Fibroblast of skin of back (primary cell): ENCODE results near the gene PVR.
A peak's percentile ranks its signal among the peaks of the same experiment; 100 is the strongest.
"Not testable (repeated sequence)": the region's sequence is repeated elsewhere in the genome, so short reads cannot be mapped to it uniquely, and the experiment has no call there.

ENCODE experiments used
- DNase-seq: peaks from one replicate; pipeline ENCODE4 v3.0.0-alpha.2; 2013

Gene PVR

DNA sequence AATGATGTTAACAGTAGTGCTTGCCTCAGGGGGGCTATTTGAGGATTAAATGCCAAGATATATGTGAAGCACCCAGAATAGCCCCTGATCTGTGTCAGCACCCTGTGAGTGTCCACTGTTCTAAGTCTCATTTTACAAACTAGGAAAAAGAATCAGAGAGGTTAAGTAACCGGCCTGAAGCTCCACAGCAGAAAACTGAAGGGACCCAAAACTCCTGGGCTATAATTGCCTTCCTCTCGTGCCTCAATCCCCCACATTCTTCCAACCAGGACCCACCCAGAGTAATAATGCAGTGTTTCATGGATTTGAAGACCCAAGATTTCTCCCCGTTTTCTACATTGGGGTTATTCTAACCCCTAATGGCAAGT is 2.3 kb downstream of the PVR start:
- no peak for DNase-seq

- DNase-seq = no peak
Measured at GRCh38 chr19:44647144-44647543, 3.4 kb downstream of the PVR start.

GRCh38 chr19:44648631-44649251 is 5.0 kb downstream of the PVR start:
- DNase-seq = peak; percentile 74

DNA sequence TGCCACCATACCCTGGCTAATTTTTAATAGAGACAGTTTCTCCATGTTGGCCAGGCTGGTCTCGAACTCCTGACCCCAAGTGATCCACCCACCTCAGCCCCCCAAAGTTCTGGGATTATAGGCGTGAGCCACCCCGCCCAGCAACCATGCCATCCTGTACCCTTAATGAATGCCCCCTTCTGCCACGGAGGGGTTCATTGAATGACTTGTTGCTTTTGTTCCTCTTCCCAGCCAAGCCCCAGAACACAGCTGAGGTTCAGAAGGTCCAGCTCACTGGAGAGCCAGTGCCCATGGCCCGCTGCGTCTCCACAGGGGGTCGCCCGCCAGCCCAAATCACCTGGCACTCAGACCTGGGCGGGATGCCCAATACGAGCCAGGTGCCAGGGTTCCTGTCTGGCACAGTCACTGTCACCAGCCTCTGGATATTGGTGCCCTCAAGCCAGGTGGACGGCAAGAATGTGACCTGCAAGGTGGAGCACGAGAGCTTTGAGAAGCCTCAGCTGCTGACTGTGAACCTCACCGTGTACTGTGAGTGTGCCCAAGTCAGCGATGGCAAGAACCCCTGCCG is 6.0 kb downstream of the PVR start:
- no peak for DNase-seq

DNA sequence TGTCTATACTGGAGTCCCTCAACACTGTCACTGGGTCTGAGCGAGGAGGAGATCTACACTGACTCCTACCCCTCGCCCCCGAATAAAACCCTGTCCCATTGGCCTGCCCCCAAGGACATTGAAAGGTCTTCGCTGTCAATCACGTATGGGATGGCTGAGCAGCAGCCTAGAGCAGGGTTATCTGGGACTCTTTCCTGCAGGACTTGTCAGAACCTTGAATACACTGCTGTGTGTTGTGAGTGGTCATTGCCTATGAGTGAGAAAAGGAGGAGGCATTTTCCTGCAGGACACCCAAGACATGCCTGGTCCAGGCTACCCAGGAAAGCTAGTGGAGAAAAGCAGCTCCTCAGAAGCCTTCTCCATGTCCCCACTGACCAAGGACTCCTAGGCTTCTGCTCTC is 9.6 kb downstream of the PVR start:
- no peak for DNase-seq

GRCh38 chr19:44653977-44654774 is 10.5 kb downstream of the PVR start:
- peak; percentile 48 for DNase-seq

- peak; percentile 78 for DNase-seq
Measured at GRCh38 chr19:44657211-44657921, 13.7 kb downstream of the PVR start.

- DNase-seq = peak; percentile 18
Measured at GRCh38 chr19:44658069-44658733, 14.5 kb downstream of the PVR start.

DNA sequence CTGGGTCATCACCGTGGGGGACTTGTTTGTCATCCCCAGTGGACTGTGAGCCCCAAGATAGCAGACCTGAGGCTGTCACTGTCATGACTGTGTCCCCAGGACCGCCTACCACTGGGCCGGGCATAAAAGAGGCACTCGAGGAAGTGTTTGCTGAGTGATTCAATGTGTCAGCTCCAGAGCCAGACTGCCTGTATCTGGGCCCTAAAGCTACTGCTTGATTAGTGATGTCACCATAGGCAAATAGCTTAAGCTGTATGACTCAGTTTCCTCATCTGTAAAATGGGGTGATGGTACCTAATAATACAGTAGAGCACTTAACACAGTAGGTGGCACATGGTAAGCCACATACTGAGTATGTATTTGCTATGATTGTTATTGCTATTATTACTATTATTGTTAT is 16.4 kb downstream of the PVR start:
- no peak for DNase-seq

DNA sequence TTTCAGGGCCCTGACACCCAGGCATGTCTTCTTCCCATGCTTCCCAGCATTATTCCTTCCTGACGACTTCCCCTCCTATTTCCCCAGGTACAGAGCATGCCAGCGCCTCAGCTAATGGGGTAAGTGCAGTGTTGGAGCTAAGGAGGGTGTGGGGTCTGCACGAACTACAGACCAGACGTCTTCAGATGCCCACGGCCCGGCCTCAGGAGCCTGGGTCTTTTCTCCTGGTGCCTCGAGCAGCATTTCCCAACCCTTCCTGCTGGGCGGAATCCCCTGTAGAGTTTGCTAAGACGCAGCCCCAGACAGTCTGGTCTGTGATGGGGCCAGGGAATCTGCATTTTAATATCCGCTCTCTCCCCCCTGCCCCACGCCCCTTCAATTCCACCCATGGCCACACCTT is 17.5 kb downstream of the PVR start:
- no peak for DNase-seq

DNA sequence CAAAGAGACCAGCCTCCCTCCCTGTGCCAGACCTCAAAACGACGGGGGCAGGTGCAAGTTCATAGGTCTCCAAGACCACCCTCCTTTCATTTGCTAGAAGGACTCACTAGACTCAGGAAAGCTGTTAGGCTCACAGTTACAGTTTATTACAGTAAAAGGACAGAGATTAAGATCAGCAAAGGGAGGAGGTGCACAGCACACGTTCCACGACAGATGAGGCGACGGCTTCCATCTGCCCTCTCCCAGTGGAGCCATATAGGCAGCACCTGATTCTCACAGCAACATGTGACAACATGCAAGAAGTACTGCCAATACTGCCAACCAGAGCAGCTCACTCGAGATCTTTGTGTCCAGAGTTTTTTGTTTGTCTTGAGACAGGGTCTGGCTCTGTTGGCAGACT is 18.2 kb downstream of the PVR start:
- no peak for DNase-seq

GRCh38 chr19:44662691-44663385 is 19.1 kb downstream of the PVR start:
- no peak for DNase-seq

DNA sequence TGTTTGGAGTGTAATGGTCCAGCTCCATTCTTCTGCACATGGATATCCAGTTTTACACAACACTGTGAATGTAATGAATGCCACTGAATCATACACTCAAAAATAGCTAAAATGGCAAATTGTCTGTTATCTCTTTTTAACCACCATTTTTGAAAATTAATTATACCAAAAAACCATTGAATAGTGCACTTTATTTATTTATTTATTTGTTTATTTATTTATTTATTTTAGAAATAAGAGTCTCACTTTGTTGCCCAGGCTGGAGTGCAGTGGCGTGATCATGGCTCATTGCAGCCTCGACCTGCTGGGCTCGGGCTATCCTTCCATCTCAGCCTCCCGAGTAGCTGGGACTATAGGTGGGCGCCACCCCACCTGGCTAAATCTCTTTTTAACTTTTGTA is 20.3 kb downstream of the PVR start:
- DNase-seq = no peak

DNA sequence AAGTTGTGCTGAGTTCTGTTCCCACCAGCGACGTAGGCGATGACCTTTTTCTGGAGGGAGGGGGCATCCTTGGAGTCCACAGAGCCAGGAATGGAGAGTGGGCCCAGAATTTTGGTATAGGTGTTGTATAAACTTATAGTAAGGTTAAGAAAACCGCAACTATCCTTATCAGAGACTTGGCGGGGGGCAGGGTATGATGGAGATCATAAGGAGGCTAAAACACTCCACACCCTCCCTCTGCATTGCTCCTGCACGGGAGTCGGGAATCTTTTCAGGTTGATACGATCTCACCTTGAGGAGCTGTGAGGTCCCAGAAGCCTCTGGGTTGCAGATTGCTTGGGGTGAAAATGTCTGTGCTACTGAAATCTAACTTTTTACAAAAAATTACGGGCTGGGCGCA is 21.3 kb downstream of the PVR start:
- DNase-seq = no peak

DNA sequence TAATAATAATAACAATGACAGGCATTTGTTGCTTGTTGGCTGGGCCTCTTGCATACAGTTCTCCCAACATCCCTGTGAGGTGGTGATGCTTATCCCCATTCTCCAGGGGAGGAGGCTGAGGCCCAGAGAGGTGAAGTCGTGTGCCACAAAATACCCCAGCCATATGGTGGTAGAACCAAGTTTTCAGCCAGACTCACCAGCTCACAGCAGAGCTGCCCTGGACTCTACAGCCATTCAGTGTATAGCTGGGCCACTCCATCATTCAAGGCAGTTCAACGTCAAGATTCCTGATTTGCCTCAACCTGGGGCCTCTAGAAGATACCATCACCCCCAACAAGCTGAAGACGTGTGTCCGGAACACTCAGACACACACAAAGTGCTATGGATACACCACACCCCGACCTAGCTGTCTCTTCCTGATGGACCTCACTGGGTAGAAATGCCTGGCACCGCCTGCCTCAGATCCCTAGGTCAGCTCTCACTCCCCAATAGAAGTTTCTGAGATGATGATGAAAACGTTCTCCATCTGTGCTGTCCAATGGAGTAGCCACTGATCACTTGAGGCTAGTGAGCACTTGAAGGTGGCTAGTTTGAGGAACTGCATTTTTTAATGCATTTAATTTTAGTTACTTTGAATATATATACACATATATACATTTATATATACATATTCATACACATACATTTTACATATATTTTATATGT is 23.3 kb downstream of the PVR start:
- no peak for DNase-seq

DNA sequence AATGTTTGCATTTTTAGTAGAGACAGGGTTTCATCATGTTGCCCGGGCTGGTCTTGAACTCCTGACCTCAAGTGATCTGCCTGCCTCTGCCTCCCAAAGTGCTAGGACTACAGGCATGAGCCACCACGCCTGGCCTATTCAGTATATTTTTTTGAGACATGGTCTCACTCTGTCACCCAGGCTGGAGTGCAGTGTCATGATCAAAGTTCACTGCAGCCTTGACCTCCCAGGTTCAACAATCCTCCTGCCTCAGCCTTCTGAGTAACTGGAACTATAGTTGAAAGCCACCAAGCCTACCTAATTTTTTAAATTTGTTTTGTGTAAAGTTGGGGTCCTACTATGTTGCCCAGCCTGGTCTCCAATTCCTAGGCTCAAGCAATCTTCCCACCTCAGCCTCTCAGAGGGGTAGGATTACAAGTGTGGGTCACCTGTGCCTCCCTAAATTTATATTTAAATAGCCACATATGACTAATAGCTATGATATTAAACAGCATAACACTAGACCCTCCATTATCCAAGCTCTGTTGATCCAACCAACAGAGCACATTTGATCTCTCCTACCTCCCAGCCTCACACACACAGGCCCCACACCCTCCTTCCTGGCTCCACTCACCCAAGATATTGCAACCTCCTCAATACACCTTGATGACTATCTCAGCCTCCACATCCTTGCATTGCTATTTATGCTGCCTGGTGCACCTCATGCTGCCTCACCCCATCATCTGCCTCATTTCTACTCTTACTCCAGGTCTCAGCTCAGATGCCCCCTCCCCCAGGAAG is 25.5 kb downstream of the PVR start:
- DNase-seq = no peak

- DNase-seq = not testable (repeated sequence)
Measured at GRCh38 chr19:44670027-44670426, 26.3 kb downstream of the PVR start.

DNA sequence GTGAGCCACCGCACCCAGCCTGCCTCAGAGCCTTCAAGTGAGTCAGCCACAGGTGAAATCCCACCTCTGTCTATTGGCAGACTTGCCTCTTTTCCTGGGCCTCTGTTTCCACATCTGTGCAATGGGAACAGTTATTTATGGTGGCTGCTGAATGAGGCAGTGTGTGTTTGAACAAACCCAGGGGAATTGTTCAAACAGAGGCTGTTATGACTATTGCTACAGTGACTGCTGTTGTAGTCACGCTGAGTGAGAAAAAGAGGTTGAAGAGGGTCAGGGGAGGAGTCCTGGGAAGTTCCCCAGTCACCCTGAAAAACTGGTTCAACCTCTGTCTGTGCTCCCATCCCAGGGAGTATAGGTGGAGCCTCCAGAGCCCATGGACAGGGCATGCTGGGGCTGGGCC is 27.7 kb downstream of the PVR start, which contains the start of gene CEACAM19:
TSS of gene CEACAM19 (plus strand) at position 83 of the 400 bp plus-strand sequence. CDS start 450 bp downstream, outside the sequence.
- no peak for DNase-seq

- DNase-seq = no peak
Measured at GRCh38 chr19:44672226-44672625, 28.5 kb downstream of the PVR start.

- no peak for DNase-seq
Measured at GRCh38 chr19:44673510-44673909, 29.8 kb downstream of the PVR start.

DNA sequence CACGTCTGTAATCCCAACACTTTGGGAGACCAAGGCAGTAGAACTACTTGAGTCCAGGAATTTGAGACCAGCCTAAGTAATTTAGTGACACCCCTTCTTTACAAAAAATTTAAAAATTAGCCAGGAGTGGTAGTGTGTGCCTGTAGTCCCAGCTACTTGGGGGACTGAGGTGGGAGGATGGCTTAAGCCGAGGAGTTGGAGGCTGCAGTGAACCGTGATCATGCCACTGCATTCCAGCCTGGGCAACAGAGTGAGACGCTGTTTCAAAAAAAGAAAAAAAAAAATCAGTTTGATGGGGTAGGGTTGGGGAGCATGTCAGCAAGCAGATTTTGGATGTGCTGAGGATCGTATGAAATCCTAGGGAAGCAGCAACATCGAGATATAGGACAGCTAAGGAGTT is 31.8 kb downstream of the PVR start:
- DNase-seq = no peak
